Adrenal gland (tissue), 12 donors: ENCODE measurements around the gene P2RX6. TPM values are rescaled to one million over a fixed set of nuclear protein-coding genes. Genes with fewer than 3 reads are reported as not detected.
"Not testable (repeated sequence)": the region's sequence is repeated elsewhere in the genome, so short reads cannot be mapped to it uniquely, and the experiment has no call there.

Experiments used
- DNase-seq, 7 donors: peaks; one replicate each; pipeline ENCODE4 v3.0.0-alpha.2; 2019 to 2020
- H3K27ac ChIP-seq, 5 donors: fragments of 200-600 bp; sonication (generic) in 4 of 5; 1 replicate in 3 of 5; 2 replicates in 2 of 5; pipeline versions ENCODE4 v1.5.1 to v1.8.0; 2016 to 2020; ENCODE audit warnings: mild to moderate bottlenecking in 1 of 5
- H3K27me3 ChIP-seq: fragments of 200-600 bp; 2 replicates; pipeline ENCODE4 v1.8.0; 2021
- H3K36me3 ChIP-seq, 2 donors: fragments of 200-600 bp; replicated peaks in 1 of 2; 1 replicate in 1 of 2; 2 replicates in 1 of 2; pipeline versions ENCODE4 v1.5.1 to v1.8.0; 2018 to 2022
- H3K4me1 ChIP-seq, 2 donors: fragments of 200-600 bp; replicated peaks in 1 of 2; 1 replicate in 1 of 2; 2 replicates in 1 of 2; pipeline versions ENCODE4 v1.5.1 to v1.8.0; 2018 to 2021
- H3K4me3 ChIP-seq, 4 donors: fragments of 200-600 bp; sonication (generic) in 3 of 4; one replicate each; pipeline ENCODE4 v1.5.1; 2016 to 2018
- H3K9me3 ChIP-seq, 3 donors: fragments of 200-600 bp; sonication (generic) in 1 of 3; replicated peaks in 1 of 3; 1 replicate in 2 of 3; 2 replicates in 1 of 3; pipeline versions ENCODE4 v1.5.1 to v1.8.0; 2016 to 2021
- POLR2A ChIP-seq, 2 donors: fragments of 450-650 bp; IDR thresholded peaks; one replicate each; pipeline ENCODE4 v1.6.1; 2017; ENCODE audit warnings: antibody characterized with exemption in 2 of 2, mild to moderate bottlenecking in 2 of 2, moderate library complexity in 1 of 2
- WGBS, 4 donors: extraction: QIAGEN DNeasy Blood & Tissue Kit in 2 of 4; methylation state at CpG; one replicate each; pipeline versions ENCODE4 v1.1.5 to v1.1.7; 2013 to 2017; 5-methylcytosine and 5-hydroxymethylcytosine counted together
- intact Hi-C, 2 donors: fragments of 100-400 bp; cut with DNase I; formaldehyde crosslinking; loops; one replicate each; pipeline versions ENCODE4 v1.14.1 to v1.15.0; 2022 to 2023
- polyA plus RNA-seq, 3 donors: library from polyadenylated mRNA; stranded (reverse); fragments of 200-250 nt in 2 of 3; fragments of 350-450 nt in 1 of 3; fragmentation: Illumina TruSeq in 1 of 3; extraction: RNeasy Lipid Tissue Mini Kit (QIAGEN cat#74804) in 1 of 3; gene quantifications; one replicate each; pipeline ENCODE4 v1.2.3, GENCODE V29; 2013 to 2014
- total RNA-seq, 9 donors: library from RNA; depleted of rRNA in 4 of 9; stranded (reverse); fragments of >200 nt in 4 of 9; fragments of 120-200 nt in 1 of 9; fragmentation: NEBNext Ultra II Directional in 1 of 9; extraction: Animal tissue kit (Norgen Biotek cat#: 25700) in 1 of 9; gene quantifications; one replicate each; pipeline versions ENCODE4 v1.1.0 to v1.2.4, GENCODE V29; 2013 to 2023
- TF ChIP-seq, protein P1 (sequence below), 6 experiments: fragments of 450-650 bp in 4 of 6; fragments of 200-600 bp in 2 of 6; sonication (generic) in 1 of 6; IDR thresholded peaks; 1 replicate in 5 of 6; 2 replicates in 1 of 6; pipeline versions ENCODE4 v1.5.1 to v1.8.0; 2016 to 2021; ENCODE audit warnings: antibody characterized with exemption in 6 of 6, mild to moderate bottlenecking in 2 of 6, moderate library complexity in 1 of 6
- donor health status: healthy with polysubstance abuse.
- donor health status: Bipolar disorder and iron deficiency.
- donor health status: DM: yes; HTN: yes; CAD: no.
- donor health status: DM: no; HTN: no; CAD: no.
- donor health status: DM: no; HTN: no; CAD: no.
- donor health status: DM: yes; HTN: yes; CAD: no.

P2RX6 gene
- total and polyA plus RNA-seq, 12 donors = 1.7 to 11.9 (median 4.4) TPM

DNA sequence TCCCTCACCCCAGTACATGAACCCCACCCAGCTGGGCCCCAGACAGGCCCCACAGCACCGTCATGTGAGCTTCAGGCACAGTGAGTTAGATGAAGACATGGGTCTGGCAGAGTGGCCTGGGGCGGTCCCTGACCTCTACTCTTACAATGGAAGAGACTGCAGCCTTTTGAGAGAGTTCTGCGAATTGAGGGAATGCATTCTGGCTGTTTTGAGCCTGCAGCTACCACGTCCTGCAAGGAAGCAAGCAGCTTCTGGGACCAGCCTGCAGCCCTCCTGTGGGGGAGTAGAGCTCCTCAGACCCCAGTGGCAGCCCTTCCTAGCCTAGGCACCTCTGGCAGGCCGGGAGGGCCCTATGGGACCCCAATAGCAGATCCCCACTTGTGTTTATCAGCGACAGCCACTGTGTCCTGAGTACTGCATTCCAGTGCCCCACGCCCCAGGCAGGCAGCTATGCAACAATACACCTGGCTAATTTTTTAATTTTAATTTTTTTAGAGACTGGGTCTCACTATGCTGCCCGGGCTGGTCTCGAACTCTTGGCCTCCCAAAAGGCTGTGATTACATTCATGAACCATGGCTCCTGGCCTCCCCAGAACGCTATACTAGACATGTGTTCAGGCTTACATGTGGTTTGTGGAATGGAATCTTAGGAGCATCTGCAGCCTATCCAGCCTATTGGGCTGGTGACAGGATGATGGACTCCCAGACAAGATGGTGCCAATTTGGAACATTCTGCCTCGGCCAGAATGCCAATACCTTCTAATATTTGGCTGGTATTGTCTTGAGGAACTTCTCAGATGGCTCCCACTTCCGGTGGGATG lies 18.1 kb downstream of the P2RX6 start:
- peak overlapping the region in 1 of 4 donors; percentile 44 for H3K4me3 ChIP-seq

DNA sequence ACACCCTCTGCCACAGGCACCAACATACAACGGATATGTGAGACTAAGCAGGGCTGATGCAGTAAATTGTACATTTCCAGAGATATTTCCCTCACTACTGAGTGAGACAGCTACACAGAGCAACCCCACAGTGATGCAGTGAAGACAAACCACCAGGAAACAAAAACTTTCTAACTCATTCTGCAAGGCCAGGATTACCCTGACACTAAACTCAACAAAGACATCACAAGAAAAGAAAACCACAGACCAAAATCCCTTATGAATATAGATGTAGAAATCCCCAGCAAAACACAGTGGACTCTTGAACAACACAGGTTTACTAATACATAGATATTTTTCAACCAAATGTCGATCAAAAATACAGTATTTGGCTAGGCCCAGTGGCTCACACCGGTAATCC lies 18.9 kb downstream of the P2RX6 start:
- Histone ChIP-seq H3K27ac (no peak overlapping the region), H3K4me3 (no peak overlapping the region), H3K27me3 (no peaks in the 10 kb centered on the region), H3K36me3 (no peaks in the 10 kb centered on the region), H3K9me3 (no peaks in the 10 kb centered on the region), H3K4me1 (peaks cover 13 to 14% of the 10 kb centered on the region in 2 donors)
- no peak for DNase-seq
- 91 to 95% (median 93%) methylated on average over 3 of the region's 3 CpGs for WGBS, 4 donors
- intact Hi-C loops = no loop called here
- TF ChIP-seq POLR2A (IDR thresholded peaks at IDR 0.05) = no peak
- TF ChIP-seq, protein P1, sequence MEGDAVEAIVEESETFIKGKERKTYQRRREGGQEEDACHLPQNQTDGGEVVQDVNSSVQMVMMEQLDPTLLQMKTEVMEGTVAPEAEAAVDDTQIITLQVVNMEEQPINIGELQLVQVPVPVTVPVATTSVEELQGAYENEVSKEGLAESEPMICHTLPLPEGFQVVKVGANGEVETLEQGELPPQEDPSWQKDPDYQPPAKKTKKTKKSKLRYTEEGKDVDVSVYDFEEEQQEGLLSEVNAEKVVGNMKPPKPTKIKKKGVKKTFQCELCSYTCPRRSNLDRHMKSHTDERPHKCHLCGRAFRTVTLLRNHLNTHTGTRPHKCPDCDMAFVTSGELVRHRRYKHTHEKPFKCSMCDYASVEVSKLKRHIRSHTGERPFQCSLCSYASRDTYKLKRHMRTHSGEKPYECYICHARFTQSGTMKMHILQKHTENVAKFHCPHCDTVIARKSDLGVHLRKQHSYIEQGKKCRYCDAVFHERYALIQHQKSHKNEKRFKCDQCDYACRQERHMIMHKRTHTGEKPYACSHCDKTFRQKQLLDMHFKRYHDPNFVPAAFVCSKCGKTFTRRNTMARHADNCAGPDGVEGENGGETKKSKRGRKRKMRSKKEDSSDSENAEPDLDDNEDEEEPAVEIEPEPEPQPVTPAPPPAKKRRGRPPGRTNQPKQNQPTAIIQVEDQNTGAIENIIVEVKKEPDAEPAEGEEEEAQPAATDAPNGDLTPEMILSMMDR (IDR thresholded peaks at IDR 0.05) = no peak

More for the DNA sequence above, 18.1 kb downstream of the P2RX6 start:
- no peaks in the 10 kb centered on the region for H3K27me3 ChIP-seq
- TF ChIP-seq, protein P1 (IDR thresholded peaks at IDR 0.05) = no peak
- no peak for TF ChIP-seq POLR2A (IDR thresholded peaks at IDR 0.05)
- peaks cover 13 to 14% of the 10 kb centered on the region in 2 donors for H3K4me1 ChIP-seq
- intact Hi-C loops = no loop called here
- H3K27ac ChIP-seq = peak overlapping the region in 2 of 5 donors; percentile 8 to 50
- no peaks in the 10 kb centered on the region for H3K36me3 ChIP-seq
- H3K9me3 ChIP-seq = no peaks in the 10 kb centered on the region
- DNase-seq = no peak
- 75 to 83% (median 78%) methylated on average over 12 of the region's 12 CpGs for WGBS, 4 donors

DNA sequence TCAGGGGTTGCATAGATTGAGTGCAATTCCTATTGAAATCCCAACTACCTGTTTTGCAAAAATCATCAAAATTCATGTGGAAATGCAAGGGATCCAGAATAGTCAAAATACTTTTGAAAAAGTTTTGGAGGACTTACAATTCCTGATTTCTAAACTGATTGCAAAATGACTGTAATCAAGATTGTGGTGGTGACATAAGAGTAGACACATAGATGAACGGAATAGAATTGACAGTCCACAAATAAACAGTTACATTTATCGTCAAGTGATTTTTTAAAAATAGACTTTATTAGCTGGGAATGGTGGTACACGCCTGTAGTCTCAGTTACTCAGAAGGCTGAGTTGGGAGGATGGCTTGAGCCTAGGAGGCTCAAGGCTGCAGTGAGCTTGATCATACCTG lies 20.0 kb downstream of the P2RX6 start:
- no peak for DNase-seq

DNA sequence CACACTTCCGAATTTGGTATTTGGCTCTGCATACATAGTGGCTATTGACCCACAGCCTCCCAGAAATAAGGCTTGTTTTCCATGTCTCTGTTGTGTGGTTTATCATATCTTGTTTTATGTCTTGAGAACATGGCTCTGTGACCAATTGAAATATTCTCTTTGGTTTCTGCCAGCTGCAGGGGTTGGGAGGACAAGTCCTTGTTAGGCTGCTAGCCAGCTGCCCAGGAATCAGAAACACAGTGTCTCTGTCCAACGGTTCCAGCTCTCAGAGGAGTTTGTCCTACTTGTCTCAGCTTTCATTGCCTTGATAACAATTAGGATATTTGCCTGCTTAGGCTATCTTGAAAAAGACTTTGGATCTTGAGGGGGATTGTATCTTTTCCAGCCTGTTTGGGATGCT lies 23.4 kb downstream of the P2RX6 start:
- Histone ChIP-seq H3K27me3 (no peaks in the 10 kb centered on the region), H3K9me3 (no peaks in the 10 kb centered on the region), H3K4me3 (no peak overlapping the region), H3K36me3 (no peaks in the 10 kb centered on the region), H3K27ac (peak overlapping the region in 4 of 5 donors; percentile 41 to 82 (median 56)), H3K4me1 (peaks cover 0 to 9% of the 10 kb centered on the region in 2 donors)
- TF ChIP-seq POLR2A (IDR thresholded peaks at IDR 0.05) = no peak
- TF ChIP-seq, protein P1 (IDR thresholded peaks at IDR 0.05) = no peak
- peak in 3 of 7 donors; percentile 54 to 78 (median 55) for DNase-seq
- 25 to 46% (median 40%) methylated on average over 2 of the region's 2 CpGs for WGBS, 4 donors
- intact Hi-C loops = no loop called here

More for the DNA sequence above, 20.0 kb downstream of the P2RX6 start:
- intact Hi-C loops = no loop called here
- peaks cover 13 to 14% of the 10 kb centered on the region in 2 donors for H3K4me1 ChIP-seq
- WGBS, 4 donors = 78 to 92% (median 82%) methylated on average over 3 of the region's 3 CpGs
- H3K27me3 ChIP-seq = no peaks in the 10 kb centered on the region
- no peak for TF ChIP-seq POLR2A (IDR thresholded peaks at IDR 0.05)
- TF ChIP-seq, protein P1 (IDR thresholded peaks at IDR 0.05) = no peak
- H3K9me3 ChIP-seq = no peaks in the 10 kb centered on the region
- no peak overlapping the region for H3K4me3 ChIP-seq
- H3K27ac ChIP-seq = no peak overlapping the region
- no peaks in the 10 kb centered on the region for H3K36me3 ChIP-seq

DNA sequence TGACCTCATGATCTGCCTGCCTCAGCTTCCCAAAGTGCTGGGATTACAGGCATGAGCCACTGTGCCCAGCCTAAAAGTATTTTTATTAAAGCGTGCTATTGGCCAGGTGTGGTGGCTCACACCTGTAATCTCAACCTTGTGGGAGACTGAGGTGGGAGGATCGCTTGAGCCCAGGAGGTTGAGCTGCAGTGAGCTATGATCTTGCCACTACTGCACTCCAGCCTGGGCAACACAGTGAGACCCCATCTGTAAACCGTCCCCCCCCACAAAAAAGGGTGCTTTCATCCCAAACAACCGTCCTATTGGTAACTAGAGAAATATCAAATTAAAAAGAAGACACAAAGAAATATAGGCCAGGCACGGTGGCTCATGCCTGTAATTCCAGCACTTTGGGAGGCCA lies 24.2 kb downstream of the P2RX6 start:
- H3K9me3 ChIP-seq, H3K4me3 ChIP-seq, intact Hi-C loops, H3K27me3 ChIP-seq, DNase-seq, H3K4me1 ChIP-seq, H3K36me3 ChIP-seq: not testable (repeated sequence)
- peak overlapping the region in 1 of 5 donors; percentile 56 for H3K27ac ChIP-seq
- 84 to 92% (median 90%) methylated on average over 4 to 5 of the region's 5 CpGs for WGBS, 4 donors
